ENCODE results near the gene PRG2.

Gene PRG2

GRCh38 chr11:57429946-57430345 lies 39.5 kb upstream of the PRG2 start:
- no peak for TF ChIP-seq CTCF (IDR thresholded peaks at IDR 0.05; ENCODE audit: low read depth, low read length)
- no peak for TF ChIP-seq EZH2phosphoT487 (IDR thresholded peaks at IDR 0.05; ENCODE audit: low read depth)
- no peaks in the 10 kb centered on the region; the same call in 1 of the 2 replicates for H3K27me3 ChIP-seq (ENCODE audit: low read depth, low read length)
- H3K9ac ChIP-seq (ENCODE audit: low read length): no peak overlapping the region
- no peaks in the 10 kb centered on the region for H4K20me1 ChIP-seq (ENCODE audit: insufficient read depth, low read length)
- H3K27ac ChIP-seq (ENCODE audit: low read length): no peak overlapping the region
- H3K4me1 ChIP-seq (ENCODE audit: low read length): peaks cover 38% of the 10 kb centered on the region
- no peaks in the 10 kb centered on the region for H3K9me3 ChIP-seq (ENCODE audit: insufficient read depth, low read length)
- H3K79me2 ChIP-seq (ENCODE audit: low read length): peaks cover 20% of the 10 kb centered on the region
- H2AFZ ChIP-seq (ENCODE audit: low read depth, low read length): no peak overlapping the region
- no peak overlapping the region for H3K4me3 ChIP-seq (ENCODE audit: low read length)
- H3K36me3 ChIP-seq (replicated peaks; ENCODE audit: low read depth, low read length): peaks cover 17% of the 10 kb centered on the region
- H3K4me2 ChIP-seq (ENCODE audit: low read length): no peak overlapping the region

GRCh38 chr11:57428643-57429042 lies 38.2 kb upstream of the PRG2 start:
- H3K4me1 ChIP-seq (ENCODE audit: low read length): peaks cover 47% of the 10 kb centered on the region
- H3K4me3 ChIP-seq (ENCODE audit: low read length): no peak overlapping the region

GRCh38 chr11:57427727-57428082 lies 37.3 kb upstream of the PRG2 start:
- Histone ChIP-seq H2AFZ (ENCODE audit: low read depth, low read length) (no peak overlapping the region), H4K20me1 (ENCODE audit: insufficient read depth, low read length) (peaks cover 14% of the 10 kb centered on the region), H3K9ac (ENCODE audit: low read length) (peak overlapping the region; percentile 99), H3K4me2 (ENCODE audit: low read length) (peak overlapping the region; percentile 99), H3K4me3 (ENCODE audit: low read length) (peak overlapping the region; percentile 85), H3K9me3 (ENCODE audit: insufficient read depth, low read length) (no peaks in the 10 kb centered on the region), H3K27ac (ENCODE audit: low read length) (peak overlapping the region; percentile 94), H3K36me3 (replicated peaks; ENCODE audit: low read depth, low read length) (peaks cover 35% of the 10 kb centered on the region), H3K4me1 (ENCODE audit: low read length) (peaks cover 53% of the 10 kb centered on the region), H3K79me2 (ENCODE audit: low read length) (peaks cover 39% of the 10 kb centered on the region), H3K27me3 (ENCODE audit: low read depth, low read length) (no peaks in the 10 kb centered on the region)
- TF ChIP-seq EZH2phosphoT487 (IDR thresholded peaks at IDR 0.05; ENCODE audit: low read depth): no peak
- no peak for TF ChIP-seq CTCF (IDR thresholded peaks at IDR 0.05; ENCODE audit: low read depth, low read length)

More at GRCh38 chr11:57428643-57429042, 38.2 kb upstream of the PRG2 start:
- no peak overlapping the region for H3K9ac ChIP-seq (ENCODE audit: low read length)
- H3K9me3 ChIP-seq (ENCODE audit: insufficient read depth, low read length): no peaks in the 10 kb centered on the region
- TF ChIP-seq EZH2phosphoT487 (IDR thresholded peaks at IDR 0.05; ENCODE audit: low read depth) (no peak), CTCF (IDR thresholded peaks at IDR 0.05; ENCODE audit: low read depth, low read length) (no peak)
- H3K4me2 ChIP-seq (ENCODE audit: low read length): no peak overlapping the region
- no peak overlapping the region for H2AFZ ChIP-seq (ENCODE audit: low read depth, low read length)
- peaks cover 26% of the 10 kb centered on the region for H3K36me3 ChIP-seq (replicated peaks; ENCODE audit: low read depth, low read length)
- H3K79me2 ChIP-seq (ENCODE audit: low read length): peaks cover 30% of the 10 kb centered on the region
- H3K27ac ChIP-seq (ENCODE audit: low read length): no peak overlapping the region
- H3K27me3 ChIP-seq (ENCODE audit: low read depth, low read length): no peaks in the 10 kb centered on the region
- H4K20me1 ChIP-seq (ENCODE audit: insufficient read depth, low read length): peaks cover 8% of the 10 kb centered on the region; the same call in 1 of the 2 replicates

- H4K20me1 ChIP-seq (ENCODE audit: insufficient read depth, low read length): peaks cover 20% of the 10 kb centered on the region
- peak within 1 kb of the TSS; percentile 99 for H3K9ac ChIP-seq (ENCODE audit: low read length)
- peaks cover 41% of the 10 kb centered on the region for H3K36me3 ChIP-seq (replicated peaks; ENCODE audit: low read depth, low read length)
- peaks cover 53% of the 10 kb centered on the region for H3K4me1 ChIP-seq (ENCODE audit: low read length)
- peak within 1 kb of the TSS; percentile 85 for H3K4me3 ChIP-seq (ENCODE audit: low read length)
- peak within 1 kb of the TSS; percentile 99 for H3K4me2 ChIP-seq (ENCODE audit: low read length)
- no peaks in the 10 kb centered on the region for H3K9me3 ChIP-seq (ENCODE audit: insufficient read depth, low read length)
- H3K27me3 ChIP-seq (ENCODE audit: low read depth, low read length): no peaks in the 10 kb centered on the region
- peaks cover 45% of the 10 kb centered on the region for H3K79me2 ChIP-seq (ENCODE audit: low read length)
- TF ChIP-seq EZH2phosphoT487 (IDR thresholded peaks at IDR 0.05; ENCODE audit: low read depth): no peak
- no peak for TF ChIP-seq CTCF (IDR thresholded peaks at IDR 0.05; ENCODE audit: low read depth, low read length)
- H3K27ac ChIP-seq (ENCODE audit: low read length): peak within 1 kb of the TSS; percentile 94
- H2AFZ ChIP-seq (ENCODE audit: low read depth, low read length): no peak within 1 kb of the TSS
These were observed 36.7 kb upstream of the PRG2 start, which contains the start of gene SLC43A3 for GRCh38 chr11:57426929-57427726. SLC43A3 (minus strand) TSS chr11:57427121; CDS start chr11:57426172, 949 bp downstream.
